HG02943 (cell line): ENCODE measurements around the gene FTSJ3.
"Not testable (repeated sequence)": the region's sequence is repeated elsewhere in the genome, so short reads cannot be mapped to it uniquely, and the experiment has no call there.

Experiments
- ATAC-seq: cut with Tn5 transposase; IDR thresholded peaks from one replicate; pipeline ENCODE4 v1.9.1; 2021; ENCODE audit warnings: mild to moderate bottlenecking, low read depth, moderate library complexity; ENCODE audit not compliant: unreplicated experiment

Gene FTSJ3

DNA sequence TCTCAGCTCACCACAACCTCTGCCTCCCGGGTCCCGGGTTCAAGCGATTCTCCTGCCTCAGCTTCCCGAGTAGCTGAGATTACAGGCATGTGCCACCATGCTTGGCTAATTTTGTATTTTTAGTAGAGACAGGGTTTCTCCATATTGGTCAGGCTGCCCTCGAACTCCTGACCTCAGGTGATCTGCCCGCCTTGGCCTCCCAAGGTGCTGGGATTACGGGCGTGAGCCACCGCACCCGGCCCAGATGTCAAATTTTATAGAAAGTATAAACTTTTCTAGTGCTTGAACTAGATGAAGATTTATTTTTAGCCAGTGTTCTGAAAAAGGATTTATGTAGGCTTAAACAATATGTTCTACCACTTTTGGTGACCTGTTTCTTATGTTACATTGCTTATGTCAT lies 31.1 kb downstream of the FTSJ3 start:
- ATAC-seq, result not testable (repeated sequence)

DNA sequence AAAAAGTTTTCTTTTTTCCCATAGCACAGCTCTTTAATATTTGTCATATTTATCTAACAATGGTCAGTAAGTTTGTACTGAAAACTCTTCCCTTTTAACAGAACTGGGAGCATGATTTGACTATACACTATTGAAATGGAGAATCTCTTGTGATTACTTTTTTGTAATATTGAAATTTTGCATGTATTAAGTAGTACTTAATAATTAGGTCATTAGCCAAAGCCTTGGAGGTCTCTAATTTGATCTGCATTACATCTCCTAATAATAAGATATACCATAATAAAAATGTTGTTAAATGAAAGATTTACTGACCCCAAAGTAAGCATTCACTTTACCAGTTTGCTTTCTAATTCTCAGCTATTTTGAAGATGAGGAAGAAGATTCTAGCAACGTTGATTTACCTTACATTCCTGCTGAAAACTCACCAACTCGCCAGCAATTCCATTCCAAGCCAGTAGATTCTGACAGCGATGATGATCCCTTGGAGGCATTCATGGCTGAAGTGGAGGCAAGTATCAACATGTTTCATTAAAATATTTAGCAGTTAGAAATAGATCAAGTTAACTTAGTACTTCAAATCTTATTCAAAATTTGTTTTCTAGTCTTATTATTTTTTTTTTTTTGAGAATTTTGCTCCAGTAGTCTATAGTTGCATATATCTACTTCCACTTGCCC lies 35.3 kb downstream of the FTSJ3 start:
- ATAC-seq, result no peak

DNA sequence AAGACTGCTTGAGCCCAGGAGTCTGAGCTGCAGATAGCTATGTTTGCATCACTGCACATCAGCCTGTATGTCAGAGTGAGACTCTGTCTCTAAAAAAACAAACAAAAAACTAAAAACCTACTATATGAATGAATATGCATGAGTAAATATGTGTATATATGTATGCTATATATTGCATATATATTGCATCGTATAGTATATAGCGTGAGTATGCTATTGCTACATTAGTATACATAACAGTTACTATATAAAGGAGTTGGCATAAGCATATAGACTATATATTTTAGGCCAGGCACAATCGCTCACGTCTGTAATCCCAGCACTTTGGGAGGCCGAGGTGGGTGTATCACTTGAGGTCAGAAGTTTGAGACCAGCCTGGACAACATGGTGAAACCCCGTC lies 37.4 kb downstream of the FTSJ3 start:
- ATAC-seq, result no peak

GRCh38 chr17:63786971-63787711 lies 40.3 kb downstream of the FTSJ3 start:
- no peak for ATAC-seq

GRCh38 chr17:63786117-63786516 lies 41.3 kb downstream of the FTSJ3 start:
- no peak for ATAC-seq

- ATAC-seq, result no peak
Measured at GRCh38 chr17:63785556-63785955, 41.9 kb downstream of the FTSJ3 start.

DNA sequence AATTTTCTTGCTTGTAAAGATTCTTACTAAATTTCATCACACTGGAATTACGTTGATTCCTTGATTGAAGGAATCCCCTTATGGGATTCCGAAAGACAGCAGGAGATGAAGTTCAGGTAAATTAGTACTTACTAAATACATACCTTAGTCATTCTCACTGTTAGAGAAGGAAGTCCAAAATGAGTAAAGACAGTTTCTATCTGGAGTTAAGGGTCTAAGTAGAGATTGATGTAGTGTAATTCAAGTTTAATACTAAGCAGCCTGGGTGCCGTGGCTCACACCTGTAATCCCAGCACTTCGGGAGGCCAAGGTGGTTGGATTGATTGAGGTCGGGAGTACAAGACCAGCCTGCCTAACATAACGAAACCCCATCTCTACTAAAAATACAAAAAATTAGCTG lies 43.9 kb downstream of the FTSJ3 start:
- ATAC-seq, result no peak

GRCh38 chr17:63780928-63781327 lies 46.5 kb downstream of the FTSJ3 start:
- ATAC-seq, result no peak

DNA sequence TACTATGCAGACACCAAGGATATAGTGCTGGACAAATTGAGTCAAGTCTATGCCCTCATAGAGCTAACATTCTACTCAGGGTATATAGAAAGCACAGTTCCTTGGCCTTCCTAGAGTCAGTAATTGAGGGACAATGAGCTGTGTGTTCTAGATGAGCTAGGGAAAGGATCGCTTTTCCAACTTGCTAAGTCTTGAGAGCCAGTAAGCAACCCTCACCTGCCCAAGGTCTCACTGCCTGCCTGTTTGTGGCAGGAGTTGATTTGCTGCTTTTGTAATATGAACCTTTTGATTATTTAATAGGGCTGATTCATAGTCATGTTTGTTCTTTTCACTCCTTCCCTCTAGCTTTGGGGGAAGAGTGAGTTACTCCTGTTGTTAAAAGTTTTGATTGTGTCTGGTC lies 47.0 kb downstream of the FTSJ3 start:
- ATAC-seq, result no peak

- no peak for ATAC-seq
Measured at GRCh38 chr17:63775420-63775819, 52.0 kb downstream of the FTSJ3 start.

- ATAC-seq, result no peak
Measured at GRCh38 chr17:63774969-63775265, 52.5 kb downstream of the FTSJ3 start.

DNA sequence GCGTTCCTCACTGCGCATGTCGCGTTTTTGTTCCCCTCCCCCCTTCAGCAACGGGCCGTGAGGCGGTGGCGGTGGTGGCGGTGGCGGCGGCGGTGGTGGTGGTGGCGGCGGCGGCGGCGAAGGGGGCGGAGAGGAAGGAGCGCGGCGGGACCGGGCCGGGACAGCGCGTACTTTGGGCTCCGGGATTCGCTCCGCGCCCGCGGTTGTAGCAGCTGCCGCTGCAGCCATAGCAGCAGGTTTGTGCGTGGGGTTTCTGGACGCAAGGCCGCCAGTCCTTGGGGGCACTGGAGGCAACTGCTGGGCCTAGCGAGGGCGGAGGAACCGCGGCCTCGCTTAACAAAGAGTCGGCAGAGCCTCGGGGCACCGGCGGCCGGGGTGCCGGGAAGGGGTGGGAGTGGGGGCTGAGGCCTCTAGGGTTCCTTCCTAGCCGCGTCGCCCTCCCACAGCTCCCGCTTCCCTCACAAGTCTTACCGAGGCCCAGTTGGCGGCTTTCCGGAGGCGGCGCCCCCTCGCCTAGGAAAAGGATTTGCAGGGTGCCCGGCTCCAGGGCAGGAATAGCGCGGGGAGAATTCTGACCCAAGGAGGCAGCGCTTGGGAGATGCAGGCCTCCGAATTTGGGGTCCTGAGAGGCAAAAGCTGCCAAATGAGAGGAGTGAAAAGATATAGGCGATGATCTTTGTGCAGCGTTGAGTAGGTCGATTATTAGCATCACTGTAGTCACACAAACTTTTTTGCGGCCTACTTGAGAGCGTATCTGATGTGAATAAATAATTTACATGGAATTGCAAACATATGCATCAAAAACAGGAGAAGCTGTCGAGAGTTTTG lies 53.1 kb downstream of the FTSJ3 start, which contains the start of gene DDX42:
Gene DDX42, plus strand, starts transcription at position 30 of the 828 bp plus-strand sequence. CDS start 12,880 bp downstream, outside the sequence.
- no peak for ATAC-seq

- peak; percentile 74 for ATAC-seq
Measured at GRCh38 chr17:63773272-63774140, 54.0 kb downstream of the FTSJ3 start, which contains the start of gene CCDC47. Gene CCDC47 (minus strand): TSS chr17:63773597. CDS start chr17:63766175, 7,422 bp downstream.

- no peak for ATAC-seq
Measured at GRCh38 chr17:63772801-63773271, 54.6 kb downstream of the FTSJ3 start.
